Small intestine (tissue), 7 donors: ENCODE measurements around the gene PRDM11. TPM values are rescaled to one million over a fixed set of nuclear protein-coding genes. Genes with fewer than 3 reads are reported as not detected.
A peak's percentile ranks its signal among the peaks of the same experiment; 100 is the strongest.

ENCODE experiments used
- DNase-seq, 2 donors: peaks; one replicate each; pipeline versions ENCODE4 v3.0.0 to v3.0.0-alpha.2; 2013
- FAIRE-seq: peaks from 2 replicates; lab custom pipeline; 2012; peaks lifted over from hg19 to GRCh38; lab: Jason Lieb, UNC
- H3K27ac ChIP-seq, 3 donors: one replicate each; pipeline ENCODE4 v1.5.1; 2013; ENCODE audit warnings: low read length in 2 of 3, mild to moderate bottlenecking in 2 of 3, control low read depth in 1 of 3, inconsistent platforms in 1 of 3, low read depth in 1 of 3, moderate library complexity in 1 of 3
- H3K27me3 ChIP-seq, 3 donors: one replicate each; pipeline ENCODE4 v1.6.1; 2013; ENCODE audit warnings: low read length in 3 of 3, inconsistent platforms in 1 of 3; ENCODE audit not compliant: control insufficient read depth in 3 of 3, insufficient read depth in 3 of 3
- H3K36me3 ChIP-seq, 3 donors: one replicate each; pipeline ENCODE4 v1.6.1; 2013; ENCODE audit warnings: low read length in 3 of 3, inconsistent platforms in 1 of 3, low read depth in 1 of 3, mild to moderate bottlenecking in 1 of 3, moderate library complexity in 1 of 3; ENCODE audit not compliant: control insufficient read depth in 3 of 3, insufficient read depth in 2 of 3
- H3K4me1 ChIP-seq, 3 donors: one replicate each; pipeline ENCODE4 v1.6.1; 2013; ENCODE audit warnings: low read length in 2 of 3, inconsistent platforms in 1 of 3, low read depth in 1 of 3, mild to moderate bottlenecking in 1 of 3, moderate library complexity in 1 of 3; ENCODE audit not compliant: control insufficient read depth in 3 of 3, insufficient read depth in 2 of 3
- H3K4me3 ChIP-seq, 3 donors: one replicate each; pipeline ENCODE4 v1.5.1; 2013; ENCODE audit warnings: low read length in 3 of 3, control low read depth in 1 of 3, inconsistent platforms in 1 of 3, low read depth in 1 of 3, mild to moderate bottlenecking in 1 of 3, moderate library complexity in 1 of 3
- H3K9me3 ChIP-seq, 2 donors: one replicate each; pipeline ENCODE4 v1.6.1; 2013; ENCODE audit warnings: low read depth in 1 of 2, low read length in 1 of 2; ENCODE audit not compliant: control insufficient read depth in 2 of 2, insufficient read depth in 1 of 2
- WGBS, 3 donors: extraction: QIAGEN DNeasy Blood & Tissue Kit; methylation state at CpG; one replicate each; pipeline ENCODE4 v1.1.7; 2013; 5-methylcytosine and 5-hydroxymethylcytosine counted together
- polyA plus RNA-seq, 4 donors: library from polyadenylated mRNA; stranded (reverse) in 3 of 4; unstranded in 1 of 4; fragments of 200-250 nt in 3 of 4; fragments of 120-200 nt in 1 of 4; gene quantifications; one replicate each; pipeline versions ENCODE4 v1.2.1 to v1.2.3, GENCODE V29; 2013
- donor health status: healthy with polysubstance abuse.
- donor health status: control.
- donor health status: control.
- donor health status: Bipolar disorder and iron deficiency.
- donor health status: healthy.

PRDM11 gene
- polyA plus RNA-seq, 4 donors: 0.45 to 20.4 (median 3.2) TPM

DNA sequence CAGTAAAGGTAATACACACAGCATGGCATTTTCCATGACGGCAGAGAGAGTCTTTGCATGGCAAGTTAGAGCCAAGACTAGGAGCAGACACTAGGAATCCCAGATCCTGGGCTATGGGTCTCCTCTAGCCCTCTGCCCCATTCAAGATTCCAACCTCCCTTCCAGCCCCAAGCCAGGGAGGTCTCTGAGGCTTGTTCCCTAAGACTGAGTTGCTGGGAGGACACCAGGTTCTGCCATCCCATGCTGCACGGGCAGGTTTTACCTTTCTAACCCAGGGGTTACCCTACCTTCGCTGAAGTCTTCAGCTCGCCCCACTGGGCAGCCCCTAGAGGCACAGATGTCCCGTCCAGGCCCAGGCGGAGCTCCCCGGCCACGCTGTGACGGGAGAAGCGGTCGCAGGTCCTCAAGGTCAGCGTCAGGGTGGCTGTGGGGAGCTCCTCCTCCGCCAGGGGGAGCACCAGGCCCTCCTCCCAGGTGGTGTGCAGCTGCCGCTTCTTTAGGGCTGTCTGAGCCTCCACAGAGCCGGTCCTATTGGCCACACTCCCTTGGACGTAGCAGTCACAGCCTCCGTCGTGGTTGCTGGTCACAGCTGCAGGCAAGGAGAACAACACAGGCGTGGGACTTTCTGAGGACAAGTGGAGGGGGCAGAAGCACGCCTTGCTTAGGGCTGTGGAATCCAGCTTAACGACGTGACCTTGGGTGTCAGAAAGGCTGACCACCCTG is 105.9 kb downstream of the PRDM11 start:
- Histone ChIP-seq H3K9me3 (no peaks in the 10 kb centered on the region), H3K36me3 (peaks cover 0 to 45% (median 0%) of the 10 kb centered on the region in 3 donors), H3K27ac (no peak overlapping the region), H3K27me3 (no peaks in the 10 kb centered on the region), H3K4me1 (peaks cover 0 to 3% (median 0%) of the 10 kb centered on the region in 3 donors), H3K4me3 (no peak overlapping the region)
- FAIRE-seq: no peak
- WGBS, 3 donors: 26 to 51% (median 36%) methylated on average over 22 of the region's 22 CpGs
- DNase-seq: peak; percentile 80

DNA sequence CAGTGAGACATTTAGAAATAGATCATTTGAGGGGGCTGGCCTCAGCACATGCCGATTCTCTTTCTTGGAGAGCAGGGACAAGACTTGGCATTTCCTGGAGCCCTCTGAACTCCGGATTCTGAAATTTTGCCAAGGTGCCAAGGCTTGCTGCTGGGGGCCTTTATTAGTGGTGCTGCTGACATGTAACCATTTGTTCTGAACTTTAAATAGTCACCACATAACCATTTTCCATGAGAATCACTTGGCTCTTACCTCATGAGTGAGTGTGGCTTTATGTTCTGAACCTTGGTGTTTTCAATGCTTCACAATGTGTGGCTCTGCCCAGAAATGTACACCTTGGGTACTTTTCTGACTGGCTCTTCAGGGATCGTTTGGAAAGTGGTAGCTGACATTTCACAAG is 106.4 kb downstream of the PRDM11 start:
- no peak overlapping the region for H3K4me3 ChIP-seq
- H3K27ac ChIP-seq: no peak overlapping the region
- FAIRE-seq (no peak), DNase-seq (no peak)
- H3K9me3 ChIP-seq: no peaks in the 10 kb centered on the region
- 37 to 54% (median 43%) methylated on average over 3 of the region's 3 CpGs for WGBS, 3 donors
- H3K27me3 ChIP-seq: no peaks in the 10 kb centered on the region
- peaks cover 0 to 3% (median 0%) of the 10 kb centered on the region in 3 donors for H3K4me1 ChIP-seq
- peaks cover 0 to 47% (median 0%) of the 10 kb centered on the region in 3 donors for H3K36me3 ChIP-seq

DNA sequence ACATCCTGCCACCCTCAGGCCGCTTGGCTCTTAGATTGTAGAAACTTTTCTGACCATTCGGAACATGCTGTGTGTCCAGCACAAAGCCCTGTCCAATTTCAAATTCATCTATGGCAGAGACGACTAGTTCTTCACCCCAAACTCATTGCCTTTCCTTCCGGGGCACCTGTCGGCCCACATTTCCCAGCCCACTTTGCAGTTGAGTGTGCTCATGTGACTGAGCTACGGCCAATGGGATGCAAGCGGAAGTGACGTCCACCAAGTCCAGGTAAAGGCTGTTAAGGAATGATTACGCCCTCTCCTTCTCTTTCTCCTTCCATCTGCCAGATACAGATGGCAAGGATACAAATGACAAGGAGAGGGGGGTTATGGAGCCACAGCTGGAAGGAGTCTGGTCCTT is 107.2 kb downstream of the PRDM11 start:
- H3K9me3 ChIP-seq: no peaks in the 10 kb centered on the region
- H3K4me1 ChIP-seq: peaks cover 0 to 3% (median under 1%) of the 10 kb centered on the region in 3 donors
- no peak overlapping the region for H3K27ac ChIP-seq
- FAIRE-seq (no peak), DNase-seq (no peak)
- H3K27me3 ChIP-seq: no peaks in the 10 kb centered on the region
- H3K36me3 ChIP-seq: peaks cover 0 to 48% (median 0%) of the 10 kb centered on the region in 3 donors
- 85 to 91% (median 89%) methylated on average over 9 of the region's 9 CpGs for WGBS, 3 donors
- no peak overlapping the region for H3K4me3 ChIP-seq

DNA sequence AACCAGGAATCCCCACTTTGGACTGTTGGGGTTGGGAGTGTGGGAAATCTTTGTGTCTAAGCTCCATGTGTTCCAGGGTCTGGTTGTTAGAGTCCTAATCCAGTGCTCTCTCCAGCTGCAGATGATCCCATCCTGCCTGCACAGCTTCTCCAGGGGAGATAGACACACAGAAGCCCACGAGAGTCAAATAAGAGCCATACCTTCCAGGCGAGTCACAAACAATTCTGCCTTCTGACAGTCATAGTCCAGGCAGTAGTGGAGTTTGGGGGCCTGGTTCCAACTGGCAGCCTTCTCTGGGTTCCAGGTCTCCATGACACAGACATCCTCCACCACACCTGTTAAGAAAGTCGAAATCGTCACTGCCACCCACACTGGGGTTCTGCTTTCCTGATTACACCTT is 107.6 kb downstream of the PRDM11 start:
- H3K4me1 ChIP-seq: peaks cover 3 to 7% (median 4%) of the 10 kb centered on the region in 3 donors
- DNase-seq: no peak
- no peaks in the 10 kb centered on the region for H3K9me3 ChIP-seq
- no peak overlapping the region for H3K27ac ChIP-seq
- H3K4me3 ChIP-seq: no peak overlapping the region
- no peaks in the 10 kb centered on the region for H3K27me3 ChIP-seq
- 79 to 83% (median 81%) methylated on average over 4 of the region's 4 CpGs for WGBS, 3 donors
- FAIRE-seq: no peak
- peaks cover 0 to 48% (median 0%) of the 10 kb centered on the region in 3 donors for H3K36me3 ChIP-seq

DNA sequence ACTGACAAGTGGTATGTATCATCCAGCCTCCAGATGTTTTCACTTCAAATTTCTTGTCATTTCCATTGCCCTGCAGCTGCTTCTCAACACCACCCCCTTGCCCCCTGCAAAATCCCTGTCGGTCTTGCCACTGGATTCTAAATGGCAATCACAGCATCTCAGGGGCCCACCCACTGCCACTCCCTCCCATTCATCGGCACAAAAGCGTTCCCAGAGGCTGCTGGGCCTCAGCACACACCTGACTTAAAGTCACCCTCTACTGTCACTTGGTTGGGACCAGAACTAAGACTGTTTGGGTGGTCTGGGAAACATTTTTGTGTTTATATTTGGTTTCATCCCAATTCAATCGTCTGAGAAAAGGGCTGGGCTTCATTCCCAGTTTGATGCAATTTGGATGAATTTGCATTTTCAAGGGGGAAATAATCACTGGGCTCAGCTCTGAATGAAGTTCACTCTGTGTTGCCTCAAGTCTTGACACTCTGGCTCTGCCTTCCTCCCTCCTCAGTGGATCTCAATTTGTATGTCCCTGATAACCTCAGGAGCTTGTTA is 112.6 kb downstream of the PRDM11 start:
- Histone ChIP-seq H3K9me3 (no peaks in the 10 kb centered on the region), H3K4me1 (peaks cover 4 to 30% (median 6%) of the 10 kb centered on the region in 3 donors), H3K27me3 (no peaks in the 10 kb centered on the region), H3K27ac (peak overlapping the region; percentile 15 to 71 (median 56)), H3K4me3 (no peak overlapping the region), H3K36me3 (peaks cover 0 to 20% (median 0%) of the 10 kb centered on the region in 3 donors)
- DNase-seq (no peak), FAIRE-seq (no peak)
- WGBS, 3 donors: 25 to 32% (median 31%) methylated on average over 4 of the region's 4 CpGs

DNA sequence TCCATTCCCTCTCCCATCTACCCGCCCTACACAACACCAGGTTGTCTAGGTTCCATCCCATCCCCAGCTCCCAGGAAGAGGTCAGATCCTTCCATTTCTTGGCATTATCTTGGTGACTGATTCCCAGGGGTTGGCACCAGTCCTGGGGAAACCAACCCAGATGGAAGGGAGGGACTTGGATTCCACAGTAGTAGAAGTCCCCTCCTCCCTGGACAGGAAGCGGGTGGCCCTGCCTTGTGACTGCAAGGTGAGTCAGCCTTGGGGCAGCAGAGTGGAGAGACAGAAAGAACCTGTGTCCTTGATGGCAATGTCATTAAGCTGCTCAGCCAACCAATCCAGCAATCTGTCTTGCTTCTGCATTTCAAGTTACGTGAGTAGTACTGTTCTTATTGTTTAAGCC is 113.2 kb downstream of the PRDM11 start:
- Histone ChIP-seq H3K9me3 (no peaks in the 10 kb centered on the region), H3K4me1 (peaks cover 4 to 33% (median 6%) of the 10 kb centered on the region in 3 donors), H3K36me3 (peaks cover 0 to 15% (median 0%) of the 10 kb centered on the region in 3 donors), H3K27me3 (no peaks in the 10 kb centered on the region), H3K27ac (peak overlapping the region; percentile 70 to 94 (median 71)), H3K4me3 (no peak overlapping the region)
- 28 to 73% (median 48%) methylated on average over 3 of the region's 3 CpGs for WGBS, 3 donors
- DNase-seq (peak; percentile 60 to 95), FAIRE-seq (no peak)

DNA sequence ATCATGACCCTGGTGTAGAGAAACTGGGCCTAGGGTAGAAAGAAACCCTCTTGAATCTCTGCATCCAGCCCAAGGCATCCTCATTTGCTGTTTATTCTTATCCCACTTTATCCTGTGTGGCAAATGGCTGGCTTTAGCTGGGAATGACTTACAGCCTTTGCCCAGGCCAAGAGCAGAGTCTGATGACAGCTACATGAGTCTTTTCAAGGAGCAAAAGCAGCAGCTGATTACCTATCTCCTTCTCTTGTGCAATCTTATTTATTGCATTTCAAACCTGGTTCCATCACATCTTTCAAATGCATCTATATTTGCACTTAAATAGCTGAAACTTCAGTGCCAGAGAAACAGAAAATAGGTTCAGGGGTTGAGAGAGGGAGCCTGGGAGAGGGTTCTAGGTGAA is 113.6 kb downstream of the PRDM11 start:
- DNase-seq (peak; percentile 56 to 71), FAIRE-seq (no peak)
- Histone ChIP-seq H3K27ac (peak overlapping the region; percentile 70 to 94 (median 71)), H3K4me3 (no peak overlapping the region), H3K4me1 (peaks cover 4 to 38% (median 6%) of the 10 kb centered on the region in 3 donors), H3K36me3 (peaks cover 0 to 12% (median 0%) of the 10 kb centered on the region in 3 donors), H3K27me3 (no peaks in the 10 kb centered on the region), H3K9me3 (no peaks in the 10 kb centered on the region)

DNA sequence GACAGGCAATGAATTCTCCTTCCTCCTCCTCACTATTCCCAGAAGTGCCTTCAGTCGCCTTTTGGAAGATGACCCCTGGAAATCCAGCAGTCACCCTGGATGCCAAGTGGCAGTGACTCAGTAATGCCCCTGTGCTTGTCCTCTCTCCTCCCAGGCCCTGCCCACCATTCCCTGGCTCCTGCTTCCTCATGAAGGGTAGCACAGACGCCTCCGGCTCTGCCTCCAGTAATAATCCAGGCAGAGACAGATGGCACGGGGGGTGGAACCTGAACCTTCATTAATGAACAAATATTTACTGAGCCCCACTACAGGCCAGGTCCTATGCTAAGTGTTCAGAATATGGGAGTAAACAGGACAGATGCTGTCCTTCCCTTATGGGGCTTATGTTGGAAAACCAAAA is 116.5 kb downstream of the PRDM11 start:
- no peak for FAIRE-seq
- Histone ChIP-seq H3K27me3 (no peaks in the 10 kb centered on the region), H3K36me3 (peaks cover 0 to 9% (median 0%) of the 10 kb centered on the region in 3 donors), H3K4me1 (peaks cover 13 to 64% (median 15%) of the 10 kb centered on the region in 3 donors), H3K4me3 (no peak overlapping the region), H3K27ac (peak overlapping the region in 2 of 3 donors; percentile 25 to 46), H3K9me3 (no peaks in the 10 kb centered on the region)
- 14 to 55% (median 25%) methylated on average over 4 of the region's 4 CpGs for WGBS, 3 donors
- peak; percentile 47 to 64 for DNase-seq
